ENCODE data around the gene ORC4.
"Not testable (repeated sequence)": the region's sequence is repeated elsewhere in the genome, so short reads cannot be mapped to it uniquely, and the experiment has no call there.

The ORC4 gene

GRCh38 chr2:148021059-148021861, 723 bp upstream of the ORC4 start, which contains the start of gene MBD5:
Gene MBD5, plus strand, starts transcription at chr2:148021091.
- peak; percentile 17 for DNase-seq (ENCODE audit: low read depth)

GRCh38 chr2:148014616-148015015, 5.9 kb downstream of the ORC4 start:
- no peak overlapping the region for H3K4me3 ChIP-seq (ENCODE audit: low read depth, low read length)
- no peak for DNase-seq (ENCODE audit: low read depth)

More at GRCh38 chr2:148021059-148021861, 723 bp upstream of the ORC4 start, which contains the start of gene MBD5:
- H3K4me3 ChIP-seq (ENCODE audit: low read depth, low read length): peak within 1 kb of the TSS; percentile 70

- DNase-seq (ENCODE audit: low read depth): no peak
- H3K4me3 ChIP-seq (ENCODE audit: low read depth, low read length): no peak overlapping the region
Observed at GRCh38 chr2:148013876-148014275, 6.7 kb downstream of the ORC4 start.

GRCh38 chr2:148008411-148008810, 12.1 kb downstream of the ORC4 start:
- H3K4me3 ChIP-seq (ENCODE audit: low read depth, low read length); DNase-seq (ENCODE audit: low read depth): not testable (repeated sequence)

GRCh38 chr2:148007219-148007900, 13.2 kb downstream of the ORC4 start:
- no peak overlapping the region for H3K4me3 ChIP-seq (ENCODE audit: low read depth, low read length)
- no peak for DNase-seq (ENCODE audit: low read depth)

GRCh38 chr2:148006249-148007007, 14.1 kb downstream of the ORC4 start:
- no peak overlapping the region for H3K4me3 ChIP-seq (ENCODE audit: low read depth, low read length)
- DNase-seq (ENCODE audit: low read depth): no peak

GRCh38 chr2:148002420-148002819, 18.1 kb downstream of the ORC4 start:
- not testable (repeated sequence) for DNase-seq (ENCODE audit: low read depth); H3K4me3 ChIP-seq (ENCODE audit: low read depth, low read length)

GRCh38 chr2:148000095-148000494, 20.4 kb downstream of the ORC4 start:
- H3K4me3 ChIP-seq (ENCODE audit: low read depth, low read length): no peak overlapping the region
- DNase-seq (ENCODE audit: low read depth): no peak

GRCh38 chr2:147999126-147999525, 21.4 kb downstream of the ORC4 start:
- no peak for DNase-seq (ENCODE audit: low read depth)

GRCh38 chr2:147998203-147998602, 22.3 kb downstream of the ORC4 start:
- no peak for DNase-seq (ENCODE audit: low read depth)
- no peak overlapping the region for H3K4me3 ChIP-seq (ENCODE audit: low read depth, low read length)

More at GRCh38 chr2:147999126-147999525, 21.4 kb downstream of the ORC4 start:
- no peak overlapping the region for H3K4me3 ChIP-seq (ENCODE audit: low read depth, low read length)

GRCh38 chr2:147996828-147997227, 23.7 kb downstream of the ORC4 start:
- no peak overlapping the region for H3K4me3 ChIP-seq (ENCODE audit: low read depth, low read length)
- DNase-seq (ENCODE audit: low read depth): no peak

- H3K4me3 ChIP-seq (ENCODE audit: low read depth, low read length); DNase-seq (ENCODE audit: low read depth): not testable (repeated sequence)
Observed at GRCh38 chr2:147994965-147995364, 25.6 kb downstream of the ORC4 start.

GRCh38 chr2:147989809-147990403, 30.6 kb downstream of the ORC4 start:
- H3K4me3 ChIP-seq (ENCODE audit: low read depth, low read length): no peak overlapping the region
- DNase-seq (ENCODE audit: low read depth): peak; percentile 8

GRCh38 chr2:147989102-147989501, 31.4 kb downstream of the ORC4 start:
- no peak for DNase-seq (ENCODE audit: low read depth)
- H3K4me3 ChIP-seq (ENCODE audit: low read depth, low read length): no peak overlapping the region

- DNase-seq (ENCODE audit: low read depth): no peak
- no peak overlapping the region for H3K4me3 ChIP-seq (ENCODE audit: low read depth, low read length)
Observed at GRCh38 chr2:147980940-147981528, 39.5 kb downstream of the ORC4 start.

- no peak overlapping the region for H3K4me3 ChIP-seq (ENCODE audit: low read depth, low read length)
- DNase-seq (ENCODE audit: low read depth): no peak
Observed at GRCh38 chr2:147977679-147978078, 42.9 kb downstream of the ORC4 start.

GRCh38 chr2:147976102-147976501, 44.4 kb downstream of the ORC4 start:
- H3K4me3 ChIP-seq (ENCODE audit: low read depth, low read length): no peak overlapping the region
- no peak for DNase-seq (ENCODE audit: low read depth)

- no peak for DNase-seq (ENCODE audit: low read depth)
Observed at GRCh38 chr2:147968571-147968970, 52.0 kb downstream of the ORC4 start.

GRCh38 chr2:147952118-147952517, 68.4 kb downstream of the ORC4 start:
- no peak for DNase-seq (ENCODE audit: low read depth)

More at GRCh38 chr2:147968571-147968970, 52.0 kb downstream of the ORC4 start:
- no peak overlapping the region for H3K4me3 ChIP-seq (ENCODE audit: low read depth, low read length)

More at GRCh38 chr2:147952118-147952517, 68.4 kb downstream of the ORC4 start:
- H3K4me3 ChIP-seq (ENCODE audit: low read depth, low read length): no peak overlapping the region
